ENCODE data around the gene ZNF445. TPM values are rescaled to one million over a fixed set of nuclear protein-coding genes. Genes with fewer than 3 reads are reported as not detected.

Gene ZNF445
- total and polyA plus RNA-seq, 9 of the 15 experiments (the other 6 are each of a cell fraction or from before 2014, with no cell fraction given): 1.2 to 26.9 (median 10.6) TPM

DNA sequence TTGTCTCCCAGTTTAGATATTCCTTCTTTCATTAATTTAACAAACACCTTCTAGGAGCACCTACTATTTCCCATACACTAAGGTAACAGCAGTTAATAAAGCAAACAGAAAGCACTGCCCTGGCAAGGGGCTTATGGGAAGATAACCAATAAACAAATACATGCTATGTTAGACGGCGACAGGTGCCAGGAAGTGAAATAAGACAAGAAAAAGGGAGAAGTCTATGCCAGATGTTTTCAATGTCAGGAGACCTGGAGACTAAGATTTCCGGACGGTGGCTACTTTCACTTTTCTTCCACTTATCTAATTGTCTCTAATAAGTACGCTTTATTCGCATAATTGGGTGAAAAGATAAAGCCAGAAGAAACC lies 32.5 kb upstream of the ZNF445 start (continued):
- TF ChIP-seq, protein P1, sequence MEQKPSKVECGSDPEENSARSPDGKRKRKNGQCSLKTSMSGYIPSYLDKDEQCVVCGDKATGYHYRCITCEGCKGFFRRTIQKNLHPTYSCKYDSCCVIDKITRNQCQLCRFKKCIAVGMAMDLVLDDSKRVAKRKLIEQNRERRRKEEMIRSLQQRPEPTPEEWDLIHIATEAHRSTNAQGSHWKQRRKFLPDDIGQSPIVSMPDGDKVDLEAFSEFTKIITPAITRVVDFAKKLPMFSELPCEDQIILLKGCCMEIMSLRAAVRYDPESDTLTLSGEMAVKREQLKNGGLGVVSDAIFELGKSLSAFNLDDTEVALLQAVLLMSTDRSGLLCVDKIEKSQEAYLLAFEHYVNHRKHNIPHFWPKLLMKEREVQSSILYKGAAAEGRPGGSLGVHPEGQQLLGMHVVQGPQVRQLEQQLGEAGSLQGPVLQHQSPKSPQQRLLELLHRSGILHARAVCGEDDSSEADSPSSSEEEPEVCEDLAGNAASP (IDR thresholded peaks at IDR 0.05): no peak
- TF ChIP-seq WHSC1 (IDR thresholded peaks at IDR 0.05; ENCODE audit: low read length): no peak
- TF ChIP-seq, protein P2, sequence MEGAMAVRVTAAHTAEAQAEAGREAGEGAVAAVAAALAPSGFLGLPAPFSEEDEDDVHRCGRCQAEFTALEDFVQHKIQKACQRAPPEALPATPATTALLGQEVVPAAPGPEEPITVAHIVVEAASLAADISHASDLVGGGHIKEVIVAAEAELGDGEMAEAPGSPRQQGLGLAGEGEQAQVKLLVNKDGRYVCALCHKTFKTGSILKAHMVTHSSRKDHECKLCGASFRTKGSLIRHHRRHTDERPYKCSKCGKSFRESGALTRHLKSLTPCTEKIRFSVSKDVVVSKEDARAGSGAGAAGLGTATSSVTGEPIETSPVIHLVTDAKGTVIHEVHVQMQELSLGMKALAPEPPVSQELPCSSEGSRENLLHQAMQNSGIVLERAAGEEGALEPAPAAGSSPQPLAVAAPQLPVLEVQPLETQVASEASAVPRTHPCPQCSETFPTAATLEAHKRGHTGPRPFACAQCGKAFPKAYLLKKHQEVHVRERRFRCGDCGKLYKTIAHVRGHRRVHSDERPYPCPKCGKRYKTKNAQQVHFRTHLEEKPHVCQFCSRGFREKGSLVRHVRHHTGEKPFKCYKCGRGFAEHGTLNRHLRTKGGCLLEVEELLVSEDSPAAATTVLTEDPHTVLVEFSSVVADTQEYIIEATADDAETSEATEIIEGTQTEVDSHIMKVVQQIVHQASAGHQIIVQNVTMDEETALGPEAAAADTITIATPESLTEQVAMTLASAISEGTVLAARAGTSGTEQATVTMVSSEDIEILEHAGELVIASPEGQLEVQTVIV (CRISPR knock-in tag; IDR thresholded peaks at IDR 0.05; ENCODE audit: borderline replicate concordance): no peak
- TF ChIP-seq, protein P3, sequence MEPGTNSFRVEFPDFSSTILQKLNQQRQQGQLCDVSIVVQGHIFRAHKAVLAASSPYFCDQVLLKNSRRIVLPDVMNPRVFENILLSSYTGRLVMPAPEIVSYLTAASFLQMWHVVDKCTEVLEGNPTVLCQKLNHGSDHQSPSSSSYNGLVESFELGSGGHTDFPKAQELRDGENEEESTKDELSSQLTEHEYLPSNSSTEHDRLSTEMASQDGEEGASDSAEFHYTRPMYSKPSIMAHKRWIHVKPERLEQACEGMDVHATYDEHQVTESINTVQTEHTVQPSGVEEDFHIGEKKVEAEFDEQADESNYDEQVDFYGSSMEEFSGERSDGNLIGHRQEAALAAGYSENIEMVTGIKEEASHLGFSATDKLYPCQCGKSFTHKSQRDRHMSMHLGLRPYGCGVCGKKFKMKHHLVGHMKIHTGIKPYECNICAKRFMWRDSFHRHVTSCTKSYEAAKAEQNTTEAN (CRISPR knock-in tag; IDR thresholded peaks at IDR 0.05): 0 out of 2 replicates have a peak, but pooled peaks have one; percentile 56
- no peak for TF ChIP-seq ZNF12 (CRISPR knock-in tag; IDR thresholded peaks at IDR 0.05)
- TF ChIP-seq, protein P4, sequence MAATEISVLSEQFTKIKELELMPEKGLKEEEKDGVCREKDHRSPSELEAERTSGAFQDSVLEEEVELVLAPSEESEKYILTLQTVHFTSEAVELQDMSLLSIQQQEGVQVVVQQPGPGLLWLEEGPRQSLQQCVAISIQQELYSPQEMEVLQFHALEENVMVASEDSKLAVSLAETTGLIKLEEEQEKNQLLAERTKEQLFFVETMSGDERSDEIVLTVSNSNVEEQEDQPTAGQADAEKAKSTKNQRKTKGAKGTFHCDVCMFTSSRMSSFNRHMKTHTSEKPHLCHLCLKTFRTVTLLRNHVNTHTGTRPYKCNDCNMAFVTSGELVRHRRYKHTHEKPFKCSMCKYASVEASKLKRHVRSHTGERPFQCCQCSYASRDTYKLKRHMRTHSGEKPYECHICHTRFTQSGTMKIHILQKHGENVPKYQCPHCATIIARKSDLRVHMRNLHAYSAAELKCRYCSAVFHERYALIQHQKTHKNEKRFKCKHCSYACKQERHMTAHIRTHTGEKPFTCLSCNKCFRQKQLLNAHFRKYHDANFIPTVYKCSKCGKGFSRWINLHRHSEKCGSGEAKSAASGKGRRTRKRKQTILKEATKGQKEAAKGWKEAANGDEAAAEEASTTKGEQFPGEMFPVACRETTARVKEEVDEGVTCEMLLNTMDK (IDR thresholded peaks at IDR 0.05; ENCODE audit: borderline replicate concordance, insufficient read depth, low read depth, low read length, poor library complexity, severe bottlenecking): no peak
- TF ChIP-seq, protein P5, sequence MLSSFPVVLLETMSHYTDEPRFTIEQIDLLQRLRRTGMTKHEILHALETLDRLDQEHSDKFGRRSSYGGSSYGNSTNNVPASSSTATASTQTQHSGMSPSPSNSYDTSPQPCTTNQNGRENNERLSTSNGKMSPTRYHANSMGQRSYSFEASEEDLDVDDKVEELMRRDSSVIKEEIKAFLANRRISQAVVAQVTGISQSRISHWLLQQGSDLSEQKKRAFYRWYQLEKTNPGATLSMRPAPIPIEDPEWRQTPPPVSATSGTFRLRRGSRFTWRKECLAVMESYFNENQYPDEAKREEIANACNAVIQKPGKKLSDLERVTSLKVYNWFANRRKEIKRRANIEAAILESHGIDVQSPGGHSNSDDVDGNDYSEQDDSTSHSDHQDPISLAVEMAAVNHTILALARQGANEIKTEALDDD (IDR thresholded peaks at IDR 0.05): no peak
- 0 out of 2 replicates have a peak, but pooled peaks have one; percentile 18 for TF ChIP-seq ZNF644 (tag; IDR thresholded peaks at IDR 0.05; ENCODE audit: low read depth)
- TF ChIP-seq, protein P6, sequence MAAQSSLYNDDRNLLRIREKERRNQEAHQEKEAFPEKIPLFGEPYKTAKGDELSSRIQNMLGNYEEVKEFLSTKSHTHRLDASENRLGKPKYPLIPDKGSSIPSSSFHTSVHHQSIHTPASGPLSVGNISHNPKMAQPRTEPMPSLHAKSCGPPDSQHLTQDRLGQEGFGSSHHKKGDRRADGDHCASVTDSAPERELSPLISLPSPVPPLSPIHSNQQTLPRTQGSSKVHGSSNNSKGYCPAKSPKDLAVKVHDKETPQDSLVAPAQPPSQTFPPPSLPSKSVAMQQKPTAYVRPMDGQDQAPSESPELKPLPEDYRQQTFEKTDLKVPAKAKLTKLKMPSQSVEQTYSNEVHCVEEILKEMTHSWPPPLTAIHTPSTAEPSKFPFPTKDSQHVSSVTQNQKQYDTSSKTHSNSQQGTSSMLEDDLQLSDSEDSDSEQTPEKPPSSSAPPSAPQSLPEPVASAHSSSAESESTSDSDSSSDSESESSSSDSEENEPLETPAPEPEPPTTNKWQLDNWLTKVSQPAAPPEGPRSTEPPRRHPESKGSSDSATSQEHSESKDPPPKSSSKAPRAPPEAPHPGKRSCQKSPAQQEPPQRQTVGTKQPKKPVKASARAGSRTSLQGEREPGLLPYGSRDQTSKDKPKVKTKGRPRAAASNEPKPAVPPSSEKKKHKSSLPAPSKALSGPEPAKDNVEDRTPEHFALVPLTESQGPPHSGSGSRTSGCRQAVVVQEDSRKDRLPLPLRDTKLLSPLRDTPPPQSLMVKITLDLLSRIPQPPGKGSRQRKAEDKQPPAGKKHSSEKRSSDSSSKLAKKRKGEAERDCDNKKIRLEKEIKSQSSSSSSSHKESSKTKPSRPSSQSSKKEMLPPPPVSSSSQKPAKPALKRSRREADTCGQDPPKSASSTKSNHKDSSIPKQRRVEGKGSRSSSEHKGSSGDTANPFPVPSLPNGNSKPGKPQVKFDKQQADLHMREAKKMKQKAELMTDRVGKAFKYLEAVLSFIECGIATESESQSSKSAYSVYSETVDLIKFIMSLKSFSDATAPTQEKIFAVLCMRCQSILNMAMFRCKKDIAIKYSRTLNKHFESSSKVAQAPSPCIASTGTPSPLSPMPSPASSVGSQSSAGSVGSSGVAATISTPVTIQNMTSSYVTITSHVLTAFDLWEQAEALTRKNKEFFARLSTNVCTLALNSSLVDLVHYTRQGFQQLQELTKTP (IDR thresholded peaks at IDR 0.05; ENCODE audit: low read depth in 1 of 2, partially characterized antibody in 2 of 2): no peak
- TF ChIP-seq SMARCA4 (IDR thresholded peaks at IDR 0.05): no peak
- no peak for TF ChIP-seq SP2 (IDR thresholded peaks at IDR 0.05; ENCODE audit: extremely low read depth, low read depth, low read length, poor library complexity, severe bottlenecking)
- TF ChIP-seq, protein P7, sequence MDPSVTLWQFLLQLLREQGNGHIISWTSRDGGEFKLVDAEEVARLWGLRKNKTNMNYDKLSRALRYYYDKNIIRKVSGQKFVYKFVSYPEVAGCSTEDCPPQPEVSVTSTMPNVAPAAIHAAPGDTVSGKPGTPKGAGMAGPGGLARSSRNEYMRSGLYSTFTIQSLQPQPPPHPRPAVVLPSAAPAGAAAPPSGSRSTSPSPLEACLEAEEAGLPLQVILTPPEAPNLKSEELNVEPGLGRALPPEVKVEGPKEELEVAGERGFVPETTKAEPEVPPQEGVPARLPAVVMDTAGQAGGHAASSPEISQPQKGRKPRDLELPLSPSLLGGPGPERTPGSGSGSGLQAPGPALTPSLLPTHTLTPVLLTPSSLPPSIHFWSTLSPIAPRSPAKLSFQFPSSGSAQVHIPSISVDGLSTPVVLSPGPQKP (CRISPR knock-in tag; IDR thresholded peaks at IDR 0.05): no peak
- TF ChIP-seq RBM15 (IDR thresholded peaks at IDR 0.05; ENCODE audit: insufficient read depth, low read length): no peak

Data from K562 (cell line).